ENCODE results near the gene FLT1. TPM values are rescaled to one million over a fixed set of nuclear protein-coding genes. Genes with fewer than 3 reads are reported as not detected.

FLT1 gene
- total and polyA plus RNA-seq, 2 donors (not counting 1 experiment from before 2014, with no cell fraction given) = 1.3 to 2.5 TPM

DNA sequence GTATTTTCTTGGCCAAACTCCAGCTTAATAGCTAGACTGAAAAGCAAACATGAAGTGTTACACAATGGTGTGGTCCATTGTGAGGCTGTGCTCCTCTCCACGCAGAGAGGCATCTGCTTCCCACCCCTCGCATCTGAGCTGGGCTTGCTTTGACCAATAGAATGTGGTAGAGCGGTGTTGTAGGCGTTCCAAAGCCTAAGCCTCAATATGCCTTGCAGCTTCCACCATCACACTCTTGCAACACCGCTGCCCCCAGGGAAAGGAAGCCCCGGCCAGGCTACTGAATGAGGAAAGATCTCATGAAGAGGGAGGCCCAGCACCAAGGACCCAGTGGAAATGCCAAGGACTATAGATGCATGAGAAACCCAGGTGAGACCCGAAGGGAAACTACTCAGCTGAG lies 9.4 kb downstream of the FLT1 start:
- Histone ChIP-seq H3K9me3 (ENCODE audit: control insufficient read depth, insufficient read depth, low read depth, low read length) (no peaks in the 10 kb centered on the region), H3K4me3 (replicated peaks in 1 of 4; ENCODE audit: control extremely low read depth in 1 of 4, insufficient read depth in 1 of 4, low read depth in 3 of 4, low read length in 4 of 4) (no peak overlapping the region), H3K36me3 (ENCODE audit: control insufficient read depth, insufficient read depth, low read length) (no peaks in the 10 kb centered on the region), H4K20me1 (ENCODE audit: control insufficient read depth, extremely low read depth, insufficient read depth, low read length) (no peaks in the 10 kb centered on the region), H3K4me1 (ENCODE audit: control insufficient read depth, extremely low read depth, insufficient read depth, low read length) (no peaks in the 10 kb centered on the region), H3K4me2 (ENCODE audit: extremely low read depth, insufficient read depth, low read length) (no peak overlapping the region), H3K79me2 (ENCODE audit: control insufficient read depth, insufficient read depth, low read length) (no peaks in the 10 kb centered on the region), H3K9ac (ENCODE audit: insufficient read depth, low read length) (no peak overlapping the region), H3K27ac (ENCODE audit: insufficient read depth, low read length) (no peak overlapping the region), H3K27me3 (ENCODE audit: control insufficient read depth, insufficient read depth, low read length) (peaks cover 7% of the 10 kb centered on the region), H2AFZ (ENCODE audit: low read length) (no peak overlapping the region)
- TF ChIP-seq, protein P1, sequence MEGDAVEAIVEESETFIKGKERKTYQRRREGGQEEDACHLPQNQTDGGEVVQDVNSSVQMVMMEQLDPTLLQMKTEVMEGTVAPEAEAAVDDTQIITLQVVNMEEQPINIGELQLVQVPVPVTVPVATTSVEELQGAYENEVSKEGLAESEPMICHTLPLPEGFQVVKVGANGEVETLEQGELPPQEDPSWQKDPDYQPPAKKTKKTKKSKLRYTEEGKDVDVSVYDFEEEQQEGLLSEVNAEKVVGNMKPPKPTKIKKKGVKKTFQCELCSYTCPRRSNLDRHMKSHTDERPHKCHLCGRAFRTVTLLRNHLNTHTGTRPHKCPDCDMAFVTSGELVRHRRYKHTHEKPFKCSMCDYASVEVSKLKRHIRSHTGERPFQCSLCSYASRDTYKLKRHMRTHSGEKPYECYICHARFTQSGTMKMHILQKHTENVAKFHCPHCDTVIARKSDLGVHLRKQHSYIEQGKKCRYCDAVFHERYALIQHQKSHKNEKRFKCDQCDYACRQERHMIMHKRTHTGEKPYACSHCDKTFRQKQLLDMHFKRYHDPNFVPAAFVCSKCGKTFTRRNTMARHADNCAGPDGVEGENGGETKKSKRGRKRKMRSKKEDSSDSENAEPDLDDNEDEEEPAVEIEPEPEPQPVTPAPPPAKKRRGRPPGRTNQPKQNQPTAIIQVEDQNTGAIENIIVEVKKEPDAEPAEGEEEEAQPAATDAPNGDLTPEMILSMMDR (conservative IDR thresholded peaks at IDR 0.05 in 1 of 2, IDR thresholded peaks at IDR 0.05 in 1 of 2; ENCODE audit: low read depth in 1 of 2, low read length in 2 of 2) = no peak
- no peak for TF ChIP-seq EZH2 (IDR thresholded peaks at IDR 0.05; ENCODE audit: low read length, missing control alignments)
- no peak for DNase-seq (ENCODE audit: low read depth in 2 of 2)

DNA sequence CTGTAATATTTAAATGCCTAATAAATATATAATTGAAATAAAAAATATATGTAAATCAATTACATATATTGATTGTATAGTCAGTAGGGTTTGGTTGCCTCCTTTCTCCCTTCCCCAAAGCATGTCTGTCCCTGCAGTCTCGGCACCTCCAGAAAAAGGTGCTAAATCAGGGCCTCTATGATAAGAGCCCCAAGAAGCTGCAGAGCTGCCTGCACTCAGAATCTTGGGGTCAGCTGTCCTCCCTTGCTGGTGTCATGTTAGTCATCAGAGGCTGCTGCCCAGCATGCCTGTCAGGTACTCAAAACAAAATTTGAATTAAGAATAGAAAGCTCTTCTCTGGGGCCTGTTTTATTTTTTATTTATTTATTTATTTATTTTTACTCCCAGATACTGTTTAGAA lies 9.8 kb downstream of the FLT1 start:
- H3K36me3 ChIP-seq (ENCODE audit: control insufficient read depth, insufficient read depth, low read length) = no peaks in the 10 kb centered on the region
- H2AFZ ChIP-seq (ENCODE audit: low read length) = no peak overlapping the region
- no peak overlapping the region for H3K27ac ChIP-seq (ENCODE audit: insufficient read depth, low read length)
- no peak overlapping the region for H3K9ac ChIP-seq (ENCODE audit: insufficient read depth, low read length)
- H3K4me1 ChIP-seq (ENCODE audit: control insufficient read depth, extremely low read depth, insufficient read depth, low read length) = no peaks in the 10 kb centered on the region
- H3K4me3 ChIP-seq (replicated peaks in 1 of 4; ENCODE audit: control extremely low read depth in 1 of 4, insufficient read depth in 1 of 4, low read depth in 3 of 4, low read length in 4 of 4) = no peak overlapping the region
- no peaks in the 10 kb centered on the region for H3K9me3 ChIP-seq (ENCODE audit: control insufficient read depth, insufficient read depth, low read depth, low read length)
- TF ChIP-seq, protein P1 (conservative IDR thresholded peaks at IDR 0.05 in 1 of 2, IDR thresholded peaks at IDR 0.05 in 1 of 2; ENCODE audit: low read depth in 1 of 2, low read length in 2 of 2) = no peak
- TF ChIP-seq EZH2 (IDR thresholded peaks at IDR 0.05; ENCODE audit: low read length, missing control alignments) = no peak
- H3K4me2 ChIP-seq (ENCODE audit: extremely low read depth, insufficient read depth, low read length) = no peak overlapping the region
- DNase-seq (ENCODE audit: low read depth in 2 of 2) = no peak
- H3K79me2 ChIP-seq (ENCODE audit: control insufficient read depth, insufficient read depth, low read length) = no peaks in the 10 kb centered on the region
- peaks cover 3% of the 10 kb centered on the region for H3K27me3 ChIP-seq (ENCODE audit: control insufficient read depth, insufficient read depth, low read length)
- no peaks in the 10 kb centered on the region for H4K20me1 ChIP-seq (ENCODE audit: control insufficient read depth, extremely low read depth, insufficient read depth, low read length)

DNA sequence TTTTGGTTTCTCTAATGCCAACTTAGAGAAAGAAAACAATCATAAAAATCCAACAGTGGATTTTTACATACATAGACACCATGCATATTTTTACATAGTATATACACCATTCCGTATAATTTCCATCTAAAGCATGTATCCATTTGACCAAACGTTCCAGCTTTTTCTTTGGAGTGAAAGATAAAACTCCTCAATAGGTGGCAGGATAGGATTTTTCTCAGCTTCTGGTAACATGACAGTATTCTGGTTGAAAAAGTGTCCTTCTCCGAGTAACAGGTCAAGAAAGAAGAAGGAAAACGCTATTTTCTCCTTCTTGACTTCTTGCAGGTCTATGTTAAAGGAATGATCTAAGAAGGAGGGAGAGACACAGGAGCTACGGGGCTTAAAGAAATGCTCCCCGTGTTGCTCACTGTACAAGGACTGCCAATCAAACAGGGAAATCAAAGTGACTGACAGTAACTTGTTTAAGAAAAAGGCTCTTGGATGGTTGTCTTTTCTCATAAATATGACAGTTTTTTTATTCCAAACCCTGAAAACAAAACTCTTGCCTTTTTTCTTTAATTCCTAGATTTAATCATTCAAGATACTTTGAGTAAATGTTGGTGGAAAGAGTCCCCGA lies 11.5 kb downstream of the FLT1 start:
- DNase-seq (ENCODE audit: low read depth in 2 of 2) = no peak
- peaks cover 3% of the 10 kb centered on the region for H3K4me1 ChIP-seq (ENCODE audit: control insufficient read depth, extremely low read depth, insufficient read depth, low read length)
- H3K9me3 ChIP-seq (ENCODE audit: control insufficient read depth, insufficient read depth, low read depth, low read length) = no peaks in the 10 kb centered on the region
- H3K9ac ChIP-seq (ENCODE audit: insufficient read depth, low read length) = no peak overlapping the region
- no peaks in the 10 kb centered on the region for H4K20me1 ChIP-seq (ENCODE audit: control insufficient read depth, extremely low read depth, insufficient read depth, low read length)
- H3K36me3 ChIP-seq (ENCODE audit: control insufficient read depth, insufficient read depth, low read length) = no peaks in the 10 kb centered on the region
- no peak for TF ChIP-seq EZH2 (IDR thresholded peaks at IDR 0.05; ENCODE audit: low read length, missing control alignments)
- TF ChIP-seq, protein P1 (conservative IDR thresholded peaks at IDR 0.05 in 1 of 2, IDR thresholded peaks at IDR 0.05 in 1 of 2; ENCODE audit: low read depth in 1 of 2, low read length in 2 of 2) = no peak
- no peak overlapping the region for H2AFZ ChIP-seq (ENCODE audit: low read length)
- H3K27ac ChIP-seq (ENCODE audit: insufficient read depth, low read length) = no peak overlapping the region
- H3K27me3 ChIP-seq (ENCODE audit: control insufficient read depth, insufficient read depth, low read length) = no peaks in the 10 kb centered on the region
- H3K4me3 ChIP-seq (replicated peaks in 1 of 4; ENCODE audit: control extremely low read depth in 1 of 4, insufficient read depth in 1 of 4, low read depth in 3 of 4, low read length in 4 of 4) = no peak overlapping the region
- no peak overlapping the region for H3K4me2 ChIP-seq (ENCODE audit: extremely low read depth, insufficient read depth, low read length)
- no peaks in the 10 kb centered on the region for H3K79me2 ChIP-seq (ENCODE audit: control insufficient read depth, insufficient read depth, low read length)

Measured in fibroblast of lung (primary cell).